Measurements from ENCODE around the gene SCAMP1.

DNA sequence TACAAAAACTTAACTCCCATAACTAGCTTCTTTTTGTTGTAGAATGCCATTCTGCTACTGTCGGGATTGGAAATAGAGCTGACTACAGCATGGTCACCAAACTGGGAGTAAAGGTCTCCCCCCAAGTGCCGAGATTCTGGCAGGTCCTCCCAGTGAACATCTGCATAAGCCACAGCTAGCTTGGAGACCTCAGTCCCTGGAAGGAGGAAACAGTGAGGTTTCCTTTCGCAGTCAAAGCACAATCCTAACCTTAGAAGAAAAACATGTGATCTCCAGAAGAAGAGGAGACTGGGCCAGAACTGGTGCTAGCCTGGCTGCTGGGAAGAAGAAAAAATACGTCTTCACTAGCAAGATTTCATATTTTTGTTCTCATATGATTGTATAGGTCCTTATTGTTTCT is 127.4 kb downstream of the SCAMP1 start:
- TF ChIP-seq, protein P1, sequence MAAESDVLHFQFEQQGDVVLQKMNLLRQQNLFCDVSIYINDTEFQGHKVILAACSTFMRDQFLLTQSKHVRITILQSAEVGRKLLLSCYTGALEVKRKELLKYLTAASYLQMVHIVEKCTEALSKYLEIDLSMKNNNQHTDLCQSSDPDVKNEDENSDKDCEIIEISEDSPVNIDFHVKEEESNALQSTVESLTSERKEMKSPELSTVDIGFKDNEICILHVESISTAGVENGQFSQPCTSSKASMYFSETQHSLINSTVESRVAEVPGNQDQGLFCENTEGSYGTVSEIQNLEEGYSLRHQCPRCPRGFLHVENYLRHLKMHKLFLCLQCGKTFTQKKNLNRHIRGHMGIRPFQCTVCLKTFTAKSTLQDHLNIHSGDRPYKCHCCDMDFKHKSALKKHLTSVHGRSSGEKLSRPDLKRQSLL (tag by site-specific recombination; IDR thresholded peaks at IDR 0.05): no peak
- TF ChIP-seq ZFHX2 (tag by site-specific recombination; conservative IDR thresholded peaks at IDR 0.05): no peak
- TF ChIP-seq, protein P2, sequence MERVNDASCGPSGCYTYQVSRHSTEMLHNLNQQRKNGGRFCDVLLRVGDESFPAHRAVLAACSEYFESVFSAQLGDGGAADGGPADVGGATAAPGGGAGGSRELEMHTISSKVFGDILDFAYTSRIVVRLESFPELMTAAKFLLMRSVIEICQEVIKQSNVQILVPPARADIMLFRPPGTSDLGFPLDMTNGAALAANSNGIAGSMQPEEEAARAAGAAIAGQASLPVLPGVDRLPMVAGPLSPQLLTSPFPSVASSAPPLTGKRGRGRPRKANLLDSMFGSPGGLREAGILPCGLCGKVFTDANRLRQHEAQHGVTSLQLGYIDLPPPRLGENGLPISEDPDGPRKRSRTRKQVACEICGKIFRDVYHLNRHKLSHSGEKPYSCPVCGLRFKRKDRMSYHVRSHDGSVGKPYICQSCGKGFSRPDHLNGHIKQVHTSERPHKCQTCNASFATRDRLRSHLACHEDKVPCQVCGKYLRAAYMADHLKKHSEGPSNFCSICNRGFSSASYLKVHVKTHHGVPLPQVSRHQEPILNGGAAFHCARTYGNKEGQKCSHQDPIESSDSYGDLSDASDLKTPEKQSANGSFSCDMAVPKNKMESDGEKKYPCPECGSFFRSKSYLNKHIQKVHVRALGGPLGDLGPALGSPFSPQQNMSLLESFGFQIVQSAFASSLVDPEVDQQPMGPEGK (tag by site-specific recombination; IDR thresholded peaks at IDR 0.05): no peak
